ENCODE measurements around the gene C2CD3. TPM values are rescaled to one million over a fixed set of nuclear protein-coding genes. Genes with fewer than 3 reads are reported as not detected.
"Not testable (repeated sequence)": the region's sequence is repeated elsewhere in the genome, so short reads cannot be mapped to it uniquely, and the experiment has no call there.

C2CD3 gene
- total RNA-seq, 1 experiment from 2014 or later, result 31.3 TPM

- no peak overlapping the region for H3K4me3 ChIP-seq
- DNase-seq, result no peak
- no peaks in the 10 kb centered on the region for H3K27me3 ChIP-seq
- no peaks in the 10 kb centered on the region for H3K36me3 ChIP-seq
- H3K4me1 ChIP-seq, result no peaks in the 10 kb centered on the region
- no peaks in the 10 kb centered on the region for H3K9me3 ChIP-seq (replicated peaks)
- H3K27ac ChIP-seq, result no peak overlapping the region
Measured at GRCh38 chr11:73996161-73996747, 174.5 kb downstream of the C2CD3 start.

- Histone ChIP-seq H3K4me1 (no peaks in the 10 kb centered on the region), H3K4me3 (no peak overlapping the region), H3K27ac (no peak overlapping the region), H3K27me3 (no peaks in the 10 kb centered on the region), H3K9me3 (replicated peaks) (no peaks in the 10 kb centered on the region), H3K36me3 (no peaks in the 10 kb centered on the region)
- no peak for DNase-seq
Measured at GRCh38 chr11:73995731-73996130, 175.1 kb downstream of the C2CD3 start.

DNA sequence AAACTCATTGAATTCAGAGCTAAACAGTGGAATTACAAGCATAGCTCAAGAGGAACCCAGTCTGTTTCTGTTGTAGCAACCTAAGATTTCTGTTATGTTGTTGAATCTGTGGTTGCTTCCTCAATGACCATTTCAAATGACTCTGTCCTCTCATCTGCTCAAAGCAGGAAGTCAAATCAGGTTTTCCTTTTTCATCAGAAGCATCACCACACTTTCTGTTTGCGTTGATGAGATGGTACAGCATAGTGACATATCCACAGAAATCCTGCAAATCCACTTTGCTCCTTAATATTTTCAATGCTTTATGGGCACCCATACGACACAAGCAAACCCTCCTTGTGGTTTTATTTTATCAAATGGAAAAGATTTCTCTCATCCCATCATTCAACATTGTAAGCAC is 175.6 kb downstream of the C2CD3 start:
- no peaks in the 10 kb centered on the region for H3K36me3 ChIP-seq
- H3K4me1 ChIP-seq, result no peaks in the 10 kb centered on the region
- H3K9me3 ChIP-seq (replicated peaks), result no peaks in the 10 kb centered on the region
- no peak overlapping the region for H3K27ac ChIP-seq
- no peak overlapping the region for H3K4me3 ChIP-seq
- no peak for DNase-seq
- H3K27me3 ChIP-seq, result no peaks in the 10 kb centered on the region

DNA sequence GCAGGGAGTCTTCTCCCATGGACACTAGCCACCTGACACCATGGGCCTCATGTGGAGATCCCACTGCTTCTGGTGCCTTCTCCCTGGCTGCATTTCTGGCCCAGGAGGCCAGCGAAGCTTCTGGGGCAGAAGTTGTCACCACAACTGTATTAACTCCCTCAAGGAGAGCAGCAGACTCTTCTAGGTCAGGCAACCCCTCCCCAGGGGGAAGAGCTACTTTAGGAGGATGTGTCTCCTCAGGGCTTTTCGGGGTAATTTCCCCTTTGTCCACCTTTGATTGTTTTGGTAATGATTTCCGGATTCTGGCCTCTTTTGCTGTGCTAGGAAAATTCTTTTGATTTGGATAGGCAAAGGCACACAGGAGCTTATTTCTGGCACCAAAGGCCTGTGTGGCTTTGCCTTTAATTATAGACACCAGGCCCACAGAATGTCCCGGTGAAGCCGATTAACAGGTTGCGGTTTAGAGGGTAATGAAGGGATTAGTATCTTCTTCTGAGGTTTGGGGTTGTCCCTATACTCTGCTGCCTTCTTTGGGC is 179.3 kb downstream of the C2CD3 start:
- no peak for DNase-seq
- H3K36me3 ChIP-seq, result no peaks in the 10 kb centered on the region
- H3K4me1 ChIP-seq, result no peaks in the 10 kb centered on the region
- H3K9me3 ChIP-seq (replicated peaks), result no peaks in the 10 kb centered on the region
- H3K27me3 ChIP-seq, result no peaks in the 10 kb centered on the region
- no peak overlapping the region for H3K27ac ChIP-seq
- no peak overlapping the region for H3K4me3 ChIP-seq

DNA sequence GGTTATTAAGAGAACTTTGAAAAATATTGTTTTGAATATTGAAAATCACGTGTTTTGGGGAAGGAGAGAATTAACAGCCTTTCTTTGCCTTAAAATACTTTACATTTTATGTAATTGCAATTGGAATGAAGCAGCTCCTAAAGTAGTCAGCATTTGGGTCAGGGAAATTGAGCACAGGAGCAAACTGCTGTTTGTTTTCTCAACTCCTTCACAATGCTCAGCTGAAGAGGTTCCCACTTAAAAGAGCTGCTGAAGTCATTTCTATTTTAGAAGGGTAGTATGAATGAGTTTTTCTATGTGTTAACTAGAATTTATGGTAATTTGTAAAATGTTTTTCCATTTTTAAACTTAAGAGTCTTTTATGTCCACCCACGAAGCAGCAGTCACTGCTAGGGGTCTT is 180.1 kb downstream of the C2CD3 start:
- Histone ChIP-seq H3K36me3 (no peaks in the 10 kb centered on the region), H3K4me1 (no peaks in the 10 kb centered on the region)

DNA sequence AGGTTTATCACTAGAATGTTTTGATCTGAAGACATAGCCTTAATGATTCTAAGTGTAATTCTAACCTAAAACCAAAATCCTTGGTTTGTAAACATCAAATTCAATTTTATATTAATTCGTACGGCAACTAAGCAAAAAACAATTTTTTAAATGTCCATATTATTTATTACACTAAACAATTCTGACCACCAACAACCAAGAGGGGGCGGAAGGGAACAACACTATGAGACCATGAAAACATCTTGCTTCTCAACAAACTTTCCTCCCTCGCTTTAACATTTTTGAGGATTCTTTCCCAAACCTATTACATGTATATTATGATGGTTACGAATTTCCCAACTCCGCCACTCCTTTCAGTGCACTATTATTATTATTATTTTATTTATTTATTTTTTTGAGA is 181.6 kb downstream of the C2CD3 start:
- H3K36me3 ChIP-seq, result no peaks in the 10 kb centered on the region
- no peak for DNase-seq
- no peaks in the 10 kb centered on the region for H3K4me1 ChIP-seq
- H3K27ac ChIP-seq, result no peak overlapping the region
- no peaks in the 10 kb centered on the region for H3K9me3 ChIP-seq (replicated peaks)
- H3K27me3 ChIP-seq, result no peaks in the 10 kb centered on the region
- no peak overlapping the region for H3K4me3 ChIP-seq

More for the DNA sequence above, 180.1 kb downstream of the C2CD3 start:
- Histone ChIP-seq H3K27me3 (no peaks in the 10 kb centered on the region), H3K9me3 (replicated peaks) (no peaks in the 10 kb centered on the region), H3K27ac (no peak overlapping the region), H3K4me3 (no peak overlapping the region)
- no peak for DNase-seq

GRCh38 chr11:73988227-73988626 is 182.6 kb downstream of the C2CD3 start:
- no peak for DNase-seq
- Histone ChIP-seq H3K9me3 (replicated peaks) (no peaks in the 10 kb centered on the region), H3K36me3 (no peaks in the 10 kb centered on the region), H3K4me1 (no peaks in the 10 kb centered on the region), H3K27me3 (no peaks in the 10 kb centered on the region), H3K4me3 (no peak overlapping the region), H3K27ac (no peak overlapping the region)

- not testable (repeated sequence) for H3K27ac ChIP-seq; H3K4me1 ChIP-seq; H3K9me3 ChIP-seq (replicated peaks); H3K4me3 ChIP-seq; H3K36me3 ChIP-seq; DNase-seq; H3K27me3 ChIP-seq
Measured at GRCh38 chr11:73985661-73986060, 185.1 kb downstream of the C2CD3 start.

GRCh38 chr11:73983741-73984538 is 186.9 kb downstream of the C2CD3 start:
- peak; percentile 55 to 61 for DNase-seq
- Histone ChIP-seq H3K27ac (peak overlapping the region; percentile 97), H3K4me3 (peak overlapping the region; percentile 71), H3K4me1 (peaks cover 7% of the 10 kb centered on the region; the same call in 1 of the 2 replicates), H3K36me3 (peaks cover 11% of the 10 kb centered on the region), H3K9me3 (replicated peaks) (no peaks in the 10 kb centered on the region), H3K27me3 (no peaks in the 10 kb centered on the region)

DNA sequence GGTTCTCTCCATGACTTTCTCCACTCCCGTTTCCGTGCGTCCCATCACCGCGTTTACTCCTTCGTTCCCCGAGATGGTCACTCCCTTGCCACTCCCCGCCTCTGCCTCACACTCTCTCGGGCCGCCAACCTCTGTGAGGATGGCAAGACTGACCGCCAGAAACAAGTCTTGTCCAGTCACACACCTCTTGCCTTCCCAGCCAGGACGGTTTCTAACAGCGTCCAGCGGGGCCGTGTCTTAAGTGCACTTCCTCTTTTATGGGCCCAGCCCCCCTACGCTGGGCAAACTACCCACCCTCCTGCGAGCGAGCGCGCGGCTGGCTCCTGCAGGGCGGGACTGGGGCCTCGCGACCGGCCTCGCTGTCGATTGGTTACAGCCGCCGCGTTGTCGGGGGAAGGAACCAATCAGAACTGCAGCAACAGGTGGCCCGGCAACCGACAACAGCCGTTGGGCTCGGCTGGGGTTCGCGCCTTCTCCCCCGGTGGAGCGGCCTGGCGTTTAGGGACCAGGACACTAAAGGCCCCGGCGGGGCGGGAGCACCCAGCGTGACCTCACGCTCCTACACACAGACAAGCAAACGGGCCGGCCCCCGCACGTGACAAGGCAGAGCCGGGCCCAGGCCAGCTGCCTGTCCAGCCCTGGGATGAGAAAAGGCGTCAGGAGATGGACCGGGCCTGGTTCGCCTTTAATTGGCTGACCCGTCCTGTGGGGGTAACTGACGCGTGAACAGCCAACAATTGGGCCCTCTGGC is 187.6 kb downstream of the C2CD3 start:
- Histone ChIP-seq H3K27me3 (no peaks in the 10 kb centered on the region), H3K36me3 (peaks cover 19% of the 10 kb centered on the region), H3K9me3 (replicated peaks) (no peaks in the 10 kb centered on the region), H3K4me3 (peak overlapping the region; percentile 71), H3K4me1 (peaks cover 7% of the 10 kb centered on the region; the same call in 1 of the 2 replicates), H3K27ac (peak overlapping the region; percentile 97)
- DNase-seq, result peak; percentile 97 to 98

DNA sequence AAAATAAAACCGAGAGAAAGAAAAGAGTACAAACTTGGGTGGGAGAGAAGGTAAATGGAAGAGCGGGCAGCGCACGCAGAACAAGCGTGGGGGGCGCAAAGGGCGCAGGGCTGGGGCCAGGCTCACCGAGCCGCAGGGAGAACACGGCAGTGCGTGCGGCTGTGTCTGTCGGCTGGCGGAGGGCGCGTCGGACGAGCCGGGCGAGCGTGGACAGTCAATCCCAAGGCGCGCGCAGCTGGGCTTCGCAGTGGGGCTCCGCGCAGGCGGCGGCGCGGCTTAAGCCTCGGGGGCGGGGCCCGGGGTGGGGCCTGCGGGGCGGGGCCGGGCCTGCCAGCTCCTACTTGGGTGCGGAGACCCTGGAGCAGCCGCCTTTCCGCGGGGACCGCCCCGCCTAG is 188.2 kb downstream of the C2CD3 start, which contains the start of gene UCP2:
UCP2 (minus strand) TSS at position 249 of the 395 bp plus-strand sequence. CDS start 4,465 bp downstream, outside the sequence.
- DNase-seq, result peak; percentile 94
- Histone ChIP-seq H3K27ac (peak within 1 kb of the TSS; percentile 97), H3K4me1 (peaks cover 7% of the 10 kb centered on the region; the same call in 1 of the 2 replicates), H3K4me3 (peak within 1 kb of the TSS; percentile 71), H3K27me3 (no peaks in the 10 kb centered on the region), H3K36me3 (peaks cover 25% of the 10 kb centered on the region), H3K9me3 (replicated peaks) (no peaks in the 10 kb centered on the region)

DNA sequence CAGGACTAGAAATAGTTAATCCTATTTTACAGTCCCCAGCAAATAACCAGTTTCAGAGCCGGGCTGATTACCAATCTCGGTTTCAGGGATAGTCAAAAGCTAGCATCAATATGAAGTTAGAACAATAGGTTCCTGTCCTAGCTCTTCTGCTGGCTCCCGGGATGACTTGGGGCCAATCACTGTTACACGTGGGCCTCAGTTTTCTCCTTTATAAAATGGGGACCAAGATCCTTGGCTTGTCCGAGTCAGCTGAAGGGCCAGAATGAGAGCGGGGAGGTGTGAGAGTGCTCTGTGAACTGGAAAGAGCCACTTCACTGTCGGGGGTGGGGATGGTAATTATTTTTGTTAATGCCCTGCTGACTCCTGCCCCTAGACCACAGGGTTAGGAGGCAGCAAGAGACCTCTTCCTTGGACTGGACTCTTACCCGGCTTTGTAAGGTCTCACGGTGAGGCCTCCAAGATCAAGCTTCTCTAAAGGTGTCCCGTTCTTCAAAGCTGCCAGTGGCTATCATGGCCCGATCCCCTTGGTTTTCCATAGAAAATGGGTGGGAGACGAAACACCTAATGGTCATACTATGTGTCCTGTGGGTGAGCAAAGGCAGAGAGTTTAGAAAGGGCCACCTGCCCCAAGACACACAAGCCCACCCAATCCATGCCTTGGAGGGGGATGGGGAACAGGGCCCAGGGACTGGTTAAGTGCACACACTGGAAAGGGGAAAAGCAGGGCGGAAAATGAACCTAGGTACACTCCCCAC is 189.6 kb downstream of the C2CD3 start:
- peak overlapping the region; percentile 97; the same call in 1 of the 2 replicates for H3K27ac ChIP-seq
- no peak for DNase-seq
- peaks cover 7% of the 10 kb centered on the region; the same call in 1 of the 2 replicates for H3K4me1 ChIP-seq

GRCh38 chr11:73980001-73980961 is 190.5 kb downstream of the C2CD3 start:
- Histone ChIP-seq H3K36me3 (peaks cover 45% of the 10 kb centered on the region), H3K27ac (no peak overlapping the region), H3K4me3 (no peak overlapping the region), H3K27me3 (no peaks in the 10 kb centered on the region), H3K9me3 (replicated peaks) (no peaks in the 10 kb centered on the region), H3K4me1 (peaks cover 7% of the 10 kb centered on the region; the same call in 1 of the 2 replicates)
- no peak for DNase-seq

More for the DNA sequence above, 189.6 kb downstream of the C2CD3 start:
- Histone ChIP-seq H3K27me3 (no peaks in the 10 kb centered on the region), H3K9me3 (replicated peaks) (no peaks in the 10 kb centered on the region), H3K4me3 (peak overlapping the region; percentile 71), H3K36me3 (peaks cover 37% of the 10 kb centered on the region)
